MM.1S (cell line): Measurements from ENCODE around the gene FLRT2.

Experiments used
- DNase-seq: peaks from one replicate; pipeline ENCODE4 v3.0.0-alpha.2; 2015
- H2AFZ ChIP-seq: fragments of 300-600 bp; sonication (generic); 2 replicates; pipeline ENCODE4 v1.6.0; 2016; ENCODE audit warnings: antibody characterized with exemption, low read length
- H3F3A ChIP-seq: fragments of 300-600 bp; sonication (generic); 2 replicates; pipeline ENCODE4 v1.6.1; 2016; ENCODE audit warnings: mild to moderate bottlenecking, antibody characterized with exemption, low read length, moderate library complexity, mixed read lengths; ENCODE audit not compliant: insufficient read depth
- H3K27ac ChIP-seq: fragments of 300-600 bp; sonication (generic); 2 replicates; pipeline ENCODE4 v1.5.1; 2016; ENCODE audit warnings: mild to moderate bottlenecking, low read length
- H3K27me3 ChIP-seq: fragments of 300-600 bp; sonication (generic); replicated peaks from 2 replicates; pipeline ENCODE4 v1.6.0; 2016; ENCODE audit warnings: low read length; ENCODE audit not compliant: insufficient read depth
- H3K36me3 ChIP-seq: fragments of 300-600 bp; sonication (generic); replicated peaks from 2 replicates; pipeline ENCODE4 v1.6.1; 2016; ENCODE audit warnings: mild to moderate bottlenecking, low read length, mixed read lengths; ENCODE audit not compliant: insufficient read depth
- H3K4me1 ChIP-seq: fragments of 300-600 bp; sonication (generic); 2 replicates; pipeline ENCODE4 v1.6.1; 2016; ENCODE audit warnings: low read length, mixed read lengths
- H3K4me2 ChIP-seq: fragments of 300-600 bp; sonication (generic); 2 replicates; pipeline ENCODE4 v1.6.0; 2016; ENCODE audit warnings: low read depth, low read length
- H3K4me3 ChIP-seq: fragments of 300-600 bp; sonication (generic); 2 replicates; pipeline ENCODE4 v1.5.1; 2016; ENCODE audit warnings: low read length, mixed read lengths
- H3K79me2 ChIP-seq: fragments of 300-600 bp; sonication (generic); 2 replicates; pipeline ENCODE4 v1.6.1; 2016; ENCODE audit warnings: mixed run types, low read length, mixed read lengths
- H3K9ac ChIP-seq: fragments of 300-600 bp; sonication (generic); 2 replicates; pipeline ENCODE4 v1.6.1; 2016; ENCODE audit warnings: low read length, mixed read lengths
- H3K9me2 ChIP-seq: fragments of 300-600 bp; sonication (generic); replicated peaks from 2 replicates; pipeline ENCODE4 v1.6.1; 2016; ENCODE audit warnings: mild to moderate bottlenecking, low read length, mixed read lengths; ENCODE audit not compliant: insufficient read depth
- H3K9me3 ChIP-seq: fragments of 300-600 bp; sonication (generic); replicated peaks from 2 replicates; pipeline ENCODE4 v1.6.1; 2016; ENCODE audit warnings: mild to moderate bottlenecking, low read length, mixed read lengths; ENCODE audit not compliant: insufficient read depth
- H4K20me1 ChIP-seq: fragments of 300-600 bp; sonication (generic); 2 replicates; pipeline ENCODE4 v1.6.1; 2016; ENCODE audit warnings: mild to moderate bottlenecking, low read length, moderate library complexity, mixed read lengths; ENCODE audit not compliant: insufficient read depth
- EZH2 ChIP-seq: fragments of 300-600 bp; sonication (generic); optimal IDR thresholded peaks from 2 replicates; pipeline ENCODE3; 2017; ENCODE audit warnings: low read depth, mild to moderate bottlenecking, antibody characterized with exemption, low read length, mixed read lengths
- EZH2phosphoT487 ChIP-seq: fragments of 300-600 bp; sonication (generic); IDR thresholded peaks from 2 replicates; pipeline ENCODE4 v1.6.1; 2018; ENCODE audit warnings: antibody characterized with exemption, low read length
- TF ChIP-seq, protein P1 (sequence below): fragments of 300-600 bp; sonication (generic); IDR thresholded peaks from 2 replicates; pipeline ENCODE4 v1.5.1; 2016; ENCODE audit warnings: antibody characterized with exemption, low read length, mixed read lengths

The FLRT2 gene

DNA sequence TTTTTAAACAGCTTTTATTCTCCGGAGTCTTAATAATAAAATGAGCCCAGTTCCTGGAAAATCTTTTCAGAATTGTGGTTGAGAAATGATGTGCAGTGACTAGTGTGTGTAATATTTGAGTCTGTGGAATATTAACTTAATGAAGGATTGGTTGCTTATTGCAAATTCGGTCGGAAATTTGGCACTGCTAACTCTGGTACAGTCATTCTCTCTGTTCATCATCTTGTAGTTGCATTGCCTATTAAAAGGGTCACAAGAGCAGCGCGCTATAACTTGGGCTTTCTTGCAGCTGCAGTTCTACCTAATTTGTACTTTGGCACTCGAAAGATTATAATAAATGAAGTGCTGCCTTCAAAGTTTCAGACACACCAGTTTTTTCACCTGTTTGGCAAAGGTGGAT lies 146.0 kb downstream of the FLRT2 start:
- no peaks in the 10 kb centered on the region for H4K20me1 ChIP-seq
- DNase-seq: no peak
- no peak overlapping the region for H3K4me3 ChIP-seq
- no peaks in the 10 kb centered on the region for H3K4me1 ChIP-seq
- H3K27me3 ChIP-seq: no peaks in the 10 kb centered on the region
- no peak overlapping the region for H3K27ac ChIP-seq
- no peak overlapping the region for H3K4me2 ChIP-seq
- TF ChIP-seq, protein P1, sequence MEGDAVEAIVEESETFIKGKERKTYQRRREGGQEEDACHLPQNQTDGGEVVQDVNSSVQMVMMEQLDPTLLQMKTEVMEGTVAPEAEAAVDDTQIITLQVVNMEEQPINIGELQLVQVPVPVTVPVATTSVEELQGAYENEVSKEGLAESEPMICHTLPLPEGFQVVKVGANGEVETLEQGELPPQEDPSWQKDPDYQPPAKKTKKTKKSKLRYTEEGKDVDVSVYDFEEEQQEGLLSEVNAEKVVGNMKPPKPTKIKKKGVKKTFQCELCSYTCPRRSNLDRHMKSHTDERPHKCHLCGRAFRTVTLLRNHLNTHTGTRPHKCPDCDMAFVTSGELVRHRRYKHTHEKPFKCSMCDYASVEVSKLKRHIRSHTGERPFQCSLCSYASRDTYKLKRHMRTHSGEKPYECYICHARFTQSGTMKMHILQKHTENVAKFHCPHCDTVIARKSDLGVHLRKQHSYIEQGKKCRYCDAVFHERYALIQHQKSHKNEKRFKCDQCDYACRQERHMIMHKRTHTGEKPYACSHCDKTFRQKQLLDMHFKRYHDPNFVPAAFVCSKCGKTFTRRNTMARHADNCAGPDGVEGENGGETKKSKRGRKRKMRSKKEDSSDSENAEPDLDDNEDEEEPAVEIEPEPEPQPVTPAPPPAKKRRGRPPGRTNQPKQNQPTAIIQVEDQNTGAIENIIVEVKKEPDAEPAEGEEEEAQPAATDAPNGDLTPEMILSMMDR: no peak
- TF ChIP-seq EZH2phosphoT487: no peak
- TF ChIP-seq EZH2: no peak
- H3K9me2 ChIP-seq: no peaks in the 10 kb centered on the region
- H3K79me2 ChIP-seq: no peaks in the 10 kb centered on the region
- no peaks in the 10 kb centered on the region for H3K9me3 ChIP-seq
- H3K36me3 ChIP-seq: no peaks in the 10 kb centered on the region
- H2AFZ ChIP-seq: no peak overlapping the region
- no peaks in the 10 kb centered on the region for H3F3A ChIP-seq
- H3K9ac ChIP-seq: no peak overlapping the region

DNA sequence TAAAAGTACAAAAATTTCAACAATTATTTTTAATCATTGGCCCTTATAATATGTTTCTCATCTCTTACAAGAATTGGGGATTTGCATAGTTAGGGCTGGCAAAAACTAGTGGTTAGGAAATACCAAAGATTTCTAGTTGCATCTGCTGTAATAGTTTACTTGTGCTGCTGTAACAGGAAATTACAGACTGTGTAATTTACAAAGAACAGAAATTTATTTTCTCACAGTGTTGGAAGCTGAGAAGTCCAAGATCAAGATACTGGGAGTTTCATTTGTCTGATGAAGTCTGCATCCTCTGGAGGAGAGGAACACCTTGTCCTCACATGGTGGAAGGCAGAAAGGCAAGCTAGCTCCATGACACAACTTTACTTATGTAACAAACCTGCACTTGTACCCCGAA lies 157.0 kb downstream of the FLRT2 start:
- no peaks in the 10 kb centered on the region for H3F3A ChIP-seq
- no peak overlapping the region for H3K4me2 ChIP-seq
- H3K27ac ChIP-seq: no peak overlapping the region
- no peaks in the 10 kb centered on the region for H3K79me2 ChIP-seq
- H3K27me3 ChIP-seq: no peaks in the 10 kb centered on the region
- no peak for DNase-seq
- no peaks in the 10 kb centered on the region for H3K4me1 ChIP-seq
- H3K9me3 ChIP-seq: no peaks in the 10 kb centered on the region
- H2AFZ ChIP-seq: no peak overlapping the region
- H3K9ac ChIP-seq: no peak overlapping the region
- TF ChIP-seq EZH2phosphoT487: no peak
- H4K20me1 ChIP-seq: no peaks in the 10 kb centered on the region
- H3K36me3 ChIP-seq: no peaks in the 10 kb centered on the region
- H3K9me2 ChIP-seq: no peaks in the 10 kb centered on the region
- H3K4me3 ChIP-seq: no peak overlapping the region

DNA sequence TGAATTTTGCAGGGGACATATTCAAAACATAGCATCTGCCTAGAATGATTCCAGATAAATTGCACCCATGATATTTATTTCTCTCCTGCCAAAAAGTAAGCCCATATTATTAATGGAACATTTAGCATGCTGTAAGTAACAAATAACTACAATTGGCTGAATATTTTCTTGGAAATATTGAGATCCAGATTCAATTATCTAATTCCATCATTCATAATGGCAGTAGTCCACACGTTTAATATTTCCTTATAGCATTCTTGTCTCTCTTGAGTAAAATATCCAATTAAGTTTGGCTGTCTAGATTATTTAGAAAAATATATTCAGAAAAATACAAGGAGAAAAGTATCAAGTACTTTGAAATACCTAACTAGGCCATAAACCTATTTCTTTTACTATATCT lies 157.5 kb downstream of the FLRT2 start:
- Histone ChIP-seq H3K4me3 (no peak overlapping the region), H3K27me3 (no peaks in the 10 kb centered on the region)
- DNase-seq: no peak

DNA sequence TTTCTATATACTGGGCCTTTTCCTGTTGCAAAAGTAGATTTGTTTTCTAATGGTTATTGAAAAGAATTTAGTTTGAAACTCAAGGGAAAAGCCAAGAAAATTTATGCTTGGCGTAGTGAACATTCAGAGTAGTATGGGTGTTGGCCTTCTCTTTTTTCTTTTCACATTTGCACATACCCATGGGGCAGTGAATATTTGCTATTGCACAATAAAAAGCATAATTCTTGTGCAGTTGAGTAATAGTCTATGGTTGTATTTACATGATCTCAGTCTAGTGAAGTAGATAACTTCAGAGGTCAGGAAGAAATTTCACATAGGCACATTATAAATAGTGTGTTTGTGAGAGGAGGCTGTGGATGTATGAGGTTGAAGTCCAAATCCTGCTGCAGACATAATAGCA lies 158.1 kb downstream of the FLRT2 start:
- Histone ChIP-seq H3K27ac (no peak overlapping the region), H4K20me1 (no peaks in the 10 kb centered on the region), H3K27me3 (no peaks in the 10 kb centered on the region), H3K9me2 (no peaks in the 10 kb centered on the region), H3K4me2 (no peak overlapping the region), H3K79me2 (no peaks in the 10 kb centered on the region), H2AFZ (no peak overlapping the region), H3K4me3 (no peak overlapping the region), H3K4me1 (no peaks in the 10 kb centered on the region), H3K9me3 (no peaks in the 10 kb centered on the region), H3K36me3 (no peaks in the 10 kb centered on the region), H3F3A (no peaks in the 10 kb centered on the region), H3K9ac (no peak overlapping the region)
- DNase-seq: no peak
- TF ChIP-seq, protein P1: no peak
- TF ChIP-seq EZH2phosphoT487: no peak
- no peak for TF ChIP-seq EZH2

More for the DNA sequence above, 157.5 kb downstream of the FLRT2 start:
- Histone ChIP-seq H3K4me2 (no peak overlapping the region), H3F3A (no peaks in the 10 kb centered on the region), H3K36me3 (no peaks in the 10 kb centered on the region), H3K4me1 (no peaks in the 10 kb centered on the region), H3K9me3 (no peaks in the 10 kb centered on the region), H4K20me1 (no peaks in the 10 kb centered on the region), H3K27ac (no peak overlapping the region), H3K9me2 (no peaks in the 10 kb centered on the region), H3K79me2 (no peaks in the 10 kb centered on the region), H3K9ac (no peak overlapping the region), H2AFZ (no peak overlapping the region)
- TF ChIP-seq, protein P1: no peak
- TF ChIP-seq EZH2phosphoT487: no peak
- TF ChIP-seq EZH2: no peak
